Ishikawa (cell line): ENCODE results near the gene CELSR1.

ENCODE experiments used
- EGR1 ChIP-seq: IDR thresholded peaks from 2 replicates; pipeline ENCODE4 v1.6.1; 2012
- TF ChIP-seq, protein P1 (sequence below): IDR thresholded peaks from 2 replicates; pipeline ENCODE4 v1.6.1; 2012

DNA sequence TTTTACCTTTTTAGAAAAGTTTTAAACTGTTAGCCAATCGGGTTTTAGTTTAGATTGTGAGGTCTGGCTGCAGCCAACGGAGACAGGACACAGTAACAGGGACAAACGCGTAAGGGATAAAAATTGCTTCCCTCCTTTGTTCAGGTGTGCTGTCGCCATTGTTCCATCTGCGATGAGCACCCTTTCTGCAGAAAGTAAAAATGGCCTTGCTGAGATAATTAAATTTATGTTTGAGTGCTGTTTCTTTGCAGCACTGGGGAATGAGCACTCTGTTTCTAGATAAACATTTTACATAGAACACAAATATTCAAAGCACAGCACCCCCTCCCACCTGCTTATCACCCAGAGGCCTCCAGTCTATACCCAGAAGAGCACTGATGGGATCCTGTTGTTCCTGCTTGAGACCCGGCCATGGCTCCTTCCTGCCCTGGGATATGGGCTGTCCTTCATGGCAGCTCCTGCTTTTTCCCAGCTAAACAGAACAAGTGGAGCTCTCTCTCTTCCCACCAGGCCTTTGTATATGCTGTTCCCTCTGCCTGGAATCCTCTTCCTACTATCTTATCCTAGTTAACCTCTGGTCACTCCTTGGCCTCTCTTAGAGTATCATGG, 34.3 kb upstream of the CELSR1 start:
- TF ChIP-seq, protein P1, sequence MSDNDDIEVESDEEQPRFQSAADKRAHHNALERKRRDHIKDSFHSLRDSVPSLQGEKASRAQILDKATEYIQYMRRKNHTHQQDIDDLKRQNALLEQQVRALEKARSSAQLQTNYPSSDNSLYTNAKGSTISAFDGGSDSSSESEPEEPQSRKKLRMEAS, result no peak
- TF ChIP-seq EGR1, result no peak
